ENCODE results near the gene DNAH1. TPM values are rescaled to one million over a fixed set of nuclear protein-coding genes. Genes with fewer than 3 reads are reported as not detected.

Gene DNAH1
- total RNA-seq, 1 donor, result 8.7 TPM

- Histone ChIP-seq H2AFZ (ENCODE audit: low read length) (no peak overlapping the region), H3K4me2 (ENCODE audit: insufficient read depth, low read length) (no peak overlapping the region)
- no peak for TF ChIP-seq CTCF (IDR thresholded peaks at IDR 0.05; ENCODE audit: extremely low read depth, low read depth, low read length)
Measured at GRCh38 chr3:52294320-52295150, 21.6 kb upstream of the DNAH1 start.

GRCh38 chr3:52295671-52296208 is 20.4 kb upstream of the DNAH1 start:
- Histone ChIP-seq H3K27ac (ENCODE audit: low read depth, low read length) (no peak overlapping the region), H3K4me2 (ENCODE audit: insufficient read depth, low read length) (no peak overlapping the region), H3K79me2 (ENCODE audit: insufficient read depth, low read length) (peaks cover 4% of the 10 kb centered on the region), H3K4me1 (ENCODE audit: insufficient read depth, low read length) (peaks cover 10% of the 10 kb centered on the region), H3K27me3 (ENCODE audit: insufficient read depth, low read length) (no peaks in the 10 kb centered on the region), H2AFZ (ENCODE audit: low read length) (no peak overlapping the region), H3K36me3 (ENCODE audit: insufficient read depth, low read length) (peaks cover 10% of the 10 kb centered on the region), H3K9me3 (ENCODE audit: low read depth, low read length) (no peaks in the 10 kb centered on the region), H3K4me3 (ENCODE audit: insufficient read depth, low read length) (no peak overlapping the region), H4K20me1 (ENCODE audit: insufficient read depth, low read length) (peaks cover 7% of the 10 kb centered on the region)
- TF ChIP-seq CTCF (IDR thresholded peaks at IDR 0.05; ENCODE audit: extremely low read depth, low read depth, low read length), result no peak
- peak; percentile 80 for DNase-seq (ENCODE audit: insufficient read length, low spot score, missing footprints)

More at GRCh38 chr3:52294320-52295150, 21.6 kb upstream of the DNAH1 start:
- Histone ChIP-seq H3K4me3 (ENCODE audit: insufficient read depth, low read length) (no peak overlapping the region), H3K4me1 (ENCODE audit: insufficient read depth, low read length) (no peaks in the 10 kb centered on the region), H3K27ac (ENCODE audit: low read depth, low read length) (no peak overlapping the region), H3K9me3 (ENCODE audit: low read depth, low read length) (no peaks in the 10 kb centered on the region), H3K36me3 (ENCODE audit: insufficient read depth, low read length) (peaks cover 10% of the 10 kb centered on the region), H3K27me3 (ENCODE audit: insufficient read depth, low read length) (no peaks in the 10 kb centered on the region), H4K20me1 (ENCODE audit: insufficient read depth, low read length) (peaks cover 2% of the 10 kb centered on the region), H3K79me2 (ENCODE audit: insufficient read depth, low read length) (peaks cover 16% of the 10 kb centered on the region)
- peak; percentile 67 for DNase-seq (ENCODE audit: insufficient read length, low spot score, missing footprints)

- Histone ChIP-seq H3K27ac (ENCODE audit: low read depth, low read length) (no peak overlapping the region), H3K79me2 (ENCODE audit: insufficient read depth, low read length) (no peaks in the 10 kb centered on the region), H3K4me1 (ENCODE audit: insufficient read depth, low read length) (peaks cover 12% of the 10 kb centered on the region), H3K4me3 (ENCODE audit: insufficient read depth, low read length) (no peak overlapping the region), H2AFZ (ENCODE audit: low read length) (no peak overlapping the region), H3K27me3 (ENCODE audit: insufficient read depth, low read length) (no peaks in the 10 kb centered on the region), H3K9me3 (ENCODE audit: low read depth, low read length) (no peaks in the 10 kb centered on the region), H3K36me3 (ENCODE audit: insufficient read depth, low read length) (peaks cover 5% of the 10 kb centered on the region), H4K20me1 (ENCODE audit: insufficient read depth, low read length) (peaks cover 11% of the 10 kb centered on the region), H3K4me2 (ENCODE audit: insufficient read depth, low read length) (no peak overlapping the region)
- DNase-seq (ENCODE audit: insufficient read length, low spot score, missing footprints), result peak; percentile 69
- no peak for TF ChIP-seq CTCF (IDR thresholded peaks at IDR 0.05; ENCODE audit: extremely low read depth, low read depth, low read length)
Measured at GRCh38 chr3:52297242-52298148, 18.6 kb upstream of the DNAH1 start.
